ENCODE measurements around the gene RFPL4A. TPM values are rescaled to one million over a fixed set of nuclear protein-coding genes. Genes with fewer than 3 reads are reported as not detected.
"Not testable (repeated sequence)": the region's sequence is repeated elsewhere in the genome, so short reads cannot be mapped to it uniquely, and the experiment has no call there.

RFPL4A gene
- total RNA-seq, 1 donor: not detected

GRCh38 chr19:55717251-55717650 is 41.6 kb upstream of the RFPL4A start:
- Histone ChIP-seq H3K27ac (ENCODE audit: low read depth, low read length) (no peak overlapping the region), H3K4me1 (ENCODE audit: insufficient read depth, low read length) (no peaks in the 10 kb centered on the region), H2AFZ (ENCODE audit: low read length) (no peak overlapping the region), H3K36me3 (ENCODE audit: insufficient read depth, low read length) (no peaks in the 10 kb centered on the region), H3K4me2 (ENCODE audit: insufficient read depth, low read length) (no peak overlapping the region), H3K79me2 (ENCODE audit: insufficient read depth, low read length) (no peaks in the 10 kb centered on the region), H3K4me3 (ENCODE audit: insufficient read depth, low read length) (no peak overlapping the region), H3K27me3 (ENCODE audit: insufficient read depth, low read length) (no peaks in the 10 kb centered on the region), H4K20me1 (ENCODE audit: insufficient read depth, low read length) (no peaks in the 10 kb centered on the region), H3K9me3 (ENCODE audit: low read depth, low read length) (no peaks in the 10 kb centered on the region)
- TF ChIP-seq CTCF (IDR thresholded peaks at IDR 0.05; ENCODE audit: extremely low read depth, low read depth, low read length): no peak
- no peak for DNase-seq (ENCODE audit: insufficient read length, low spot score, missing footprints)

GRCh38 chr19:55717879-55718711 is 40.8 kb upstream of the RFPL4A start:
- not testable (repeated sequence) for H3K4me3 ChIP-seq (ENCODE audit: insufficient read depth, low read length); H3K27ac ChIP-seq (ENCODE audit: low read depth, low read length); DNase-seq (ENCODE audit: insufficient read length, low spot score, missing footprints); H3K4me2 ChIP-seq (ENCODE audit: insufficient read depth, low read length); H3K36me3 ChIP-seq (ENCODE audit: insufficient read depth, low read length); H3K27me3 ChIP-seq (ENCODE audit: insufficient read depth, low read length); H3K4me1 ChIP-seq (ENCODE audit: insufficient read depth, low read length); H4K20me1 ChIP-seq (ENCODE audit: insufficient read depth, low read length); H3K9me3 ChIP-seq (ENCODE audit: low read depth, low read length); H3K79me2 ChIP-seq (ENCODE audit: insufficient read depth, low read length); H2AFZ ChIP-seq (ENCODE audit: low read length)

GRCh38 chr19:55720214-55720746 is 38.6 kb upstream of the RFPL4A start:
- no peaks in the 10 kb centered on the region for H3K9me3 ChIP-seq (ENCODE audit: low read depth, low read length)
- DNase-seq (ENCODE audit: insufficient read length, low spot score, missing footprints): no peak
- H4K20me1 ChIP-seq (ENCODE audit: insufficient read depth, low read length): no peaks in the 10 kb centered on the region
- H3K27ac ChIP-seq (ENCODE audit: low read depth, low read length): no peak overlapping the region
- no peaks in the 10 kb centered on the region for H3K27me3 ChIP-seq (ENCODE audit: insufficient read depth, low read length)
- no peaks in the 10 kb centered on the region for H3K36me3 ChIP-seq (ENCODE audit: insufficient read depth, low read length)
- no peaks in the 10 kb centered on the region for H3K4me1 ChIP-seq (ENCODE audit: insufficient read depth, low read length)
- H3K4me2 ChIP-seq (ENCODE audit: insufficient read depth, low read length): no peak overlapping the region
- no peak overlapping the region for H3K4me3 ChIP-seq (ENCODE audit: insufficient read depth, low read length)
- H2AFZ ChIP-seq (ENCODE audit: low read length): no peak overlapping the region
- TF ChIP-seq CTCF (IDR thresholded peaks at IDR 0.05; ENCODE audit: extremely low read depth, low read depth, low read length): no peak
- no peaks in the 10 kb centered on the region for H3K79me2 ChIP-seq (ENCODE audit: insufficient read depth, low read length)

- Histone ChIP-seq H3K9me3 (ENCODE audit: low read depth, low read length) (no peaks in the 10 kb centered on the region), H3K27me3 (ENCODE audit: insufficient read depth, low read length) (no peaks in the 10 kb centered on the region), H2AFZ (ENCODE audit: low read length) (no peak overlapping the region), H3K36me3 (ENCODE audit: insufficient read depth, low read length) (no peaks in the 10 kb centered on the region), H3K4me2 (ENCODE audit: insufficient read depth, low read length) (no peak overlapping the region), H4K20me1 (ENCODE audit: insufficient read depth, low read length) (no peaks in the 10 kb centered on the region), H3K27ac (ENCODE audit: low read depth, low read length) (no peak overlapping the region), H3K4me1 (ENCODE audit: insufficient read depth, low read length) (no peaks in the 10 kb centered on the region), H3K4me3 (ENCODE audit: insufficient read depth, low read length) (no peak overlapping the region), H3K79me2 (ENCODE audit: insufficient read depth, low read length) (no peaks in the 10 kb centered on the region)
- no peak for TF ChIP-seq CTCF (IDR thresholded peaks at IDR 0.05; ENCODE audit: extremely low read depth, low read depth, low read length)
- no peak for DNase-seq (ENCODE audit: insufficient read length, low spot score, missing footprints)
Measured at GRCh38 chr19:55720801-55721200, 38.1 kb upstream of the RFPL4A start.
